PC-3 (cell line): ENCODE measurements around the gene GSTT2B. TPM values are rescaled to one million over a fixed set of nuclear protein-coding genes. Genes with fewer than 3 reads are reported as not detected.
"Not testable (repeated sequence)": the region's sequence is repeated elsewhere in the genome, so short reads cannot be mapped to it uniquely, and the experiment has no call there.

Experiments used
- ATAC-seq: fragments of 200-7000 bp; cut with Tn5 transposase; 2 replicates; pipeline ENCODE4 v1.9.1; 2020; ENCODE audit warnings: mild to moderate bottlenecking, moderate library complexity
- BruUV-seq: library from RNA; stranded (reverse); fragments of 400-500 nt; replicated peaks from 2 replicates; lab custom pipeline; 2021; lab: Mats Ljungman, UMichigan
- CTCF ChIA-PET: fragments of 300-600 bp; sonication (Branson Sonifier 250); formaldehyde crosslinking; loops from one replicate; lab custom pipeline; 2022; ENCODE audit warnings: antibody characterized with exemption; lab: Charles Lee
- POLR2A ChIA-PET: fragments of 300-600 bp; sonication (Branson Sonifier 250); formaldehyde crosslinking; loops from one replicate; lab custom pipeline; 2022; ENCODE audit warnings: antibody characterized with exemption; ENCODE audit not compliant: unreplicated experiment; lab: Charles Lee
- DNase-seq: peaks from one replicate; pipeline ENCODE4 v3.0.0-alpha.2; 2015
- H2AFZ ChIP-seq: fragments of 300-600 bp; sonication (generic); 2 replicates; pipeline ENCODE4 v1.6.0; 2016; ENCODE audit warnings: antibody characterized with exemption, low read length
- H3F3A ChIP-seq: fragments of 300-600 bp; sonication (generic); one replicate; pipeline ENCODE4 v1.6.0; 2017; ENCODE audit warnings: antibody characterized with exemption, low read length, control low read depth, mild to moderate bottlenecking; ENCODE audit not compliant: unreplicated experiment
- H3K27ac ChIP-seq: fragments of 300-600 bp; sonication (generic); 2 replicates; pipeline ENCODE4 v1.5.1; 2016; ENCODE audit warnings: mild to moderate bottlenecking, low read length
- H3K27me3 ChIP-seq: fragments of 300-600 bp; sonication (generic); 2 replicates; pipeline ENCODE4 v1.6.1; 2016; ENCODE audit warnings: low read length, mixed read lengths
- H3K36me3 ChIP-seq: fragments of 300-600 bp; sonication (generic); 2 replicates; pipeline ENCODE4 v1.6.1; 2016; ENCODE audit warnings: low read depth, mixed run types, low read length, mixed read lengths
- H3K4me1 ChIP-seq: fragments of 300-600 bp; sonication (generic); 2 replicates; pipeline ENCODE4 v1.5.1; 2016; ENCODE audit warnings: low read length; ENCODE audit not compliant: insufficient read depth
- H3K4me2 ChIP-seq: fragments of 300-600 bp; sonication (generic); 2 replicates; pipeline ENCODE4 v1.6.0; 2016; ENCODE audit warnings: low read length
- H3K4me3 ChIP-seq: fragments of 300-600 bp; sonication (generic); 2 replicates; pipeline ENCODE4 v1.5.1; 2016; ENCODE audit warnings: mild to moderate bottlenecking, low read length, mixed read lengths
- H3K79me2 ChIP-seq: fragments of 300-600 bp; sonication (generic); 2 replicates; pipeline ENCODE4 v1.6.1; 2017; ENCODE audit warnings: low read length, mixed read lengths
- H3K9ac ChIP-seq: fragments of 300-600 bp; sonication (generic); 2 replicates; pipeline ENCODE4 v1.6.0; 2016; ENCODE audit warnings: mild to moderate bottlenecking, low read length
- H3K9me2 ChIP-seq: fragments of 300-600 bp; sonication (generic); replicated peaks from 2 replicates; pipeline ENCODE4 v1.6.1; 2016; ENCODE audit warnings: mixed run types, low read length, mixed read lengths
- H3K9me3 ChIP-seq: fragments of 300-600 bp; sonication (generic); 2 replicates; pipeline ENCODE4 v1.6.1; 2016; ENCODE audit warnings: low read length, mixed read lengths
- H4K20me1 ChIP-seq: fragments of 300-600 bp; sonication (generic); 2 replicates; pipeline ENCODE4 v1.6.1; 2016; ENCODE audit warnings: low read length, mixed read lengths
- EZH2 ChIP-seq: fragments of 300-600 bp; sonication (generic); IDR thresholded peaks from one replicate; pipeline ENCODE4 v1.6.1; 2017; ENCODE audit warnings: antibody characterized with exemption, mild to moderate bottlenecking, low read length; ENCODE audit not compliant: unreplicated experiment
- EZH2phosphoT487 ChIP-seq: fragments of 300-600 bp; sonication (generic); IDR thresholded peaks from 2 replicates; pipeline ENCODE4 v1.6.1; 2018; ENCODE audit warnings: mild to moderate bottlenecking, antibody characterized with exemption, low read length, borderline replicate concordance
- intact Hi-C: fragments of 100-400 bp; cut with micrococcal nuclease; formaldehyde crosslinking; loops from 2 replicates; pipeline ENCODE4 v1.9.0; 2023
- total RNA-seq: library from RNA; depleted of rRNA; stranded (reverse); fragments of >200 nt; gene quantifications from 2 replicates; pipeline ENCODE4 v1.2.3, GENCODE V29; 2014
- TF ChIP-seq, protein P1 (sequence below): fragments of 300-600 bp; sonication (generic); conservative IDR thresholded peaks from 2 replicates; pipeline ENCODE4 v1.5.1; 2017; ENCODE audit warnings: antibody characterized with exemption, low read depth, mild to moderate bottlenecking, low read length

The GSTT2B gene
- total RNA-seq, 1 experiment from 2014 or later = 3.2 TPM

DNA sequence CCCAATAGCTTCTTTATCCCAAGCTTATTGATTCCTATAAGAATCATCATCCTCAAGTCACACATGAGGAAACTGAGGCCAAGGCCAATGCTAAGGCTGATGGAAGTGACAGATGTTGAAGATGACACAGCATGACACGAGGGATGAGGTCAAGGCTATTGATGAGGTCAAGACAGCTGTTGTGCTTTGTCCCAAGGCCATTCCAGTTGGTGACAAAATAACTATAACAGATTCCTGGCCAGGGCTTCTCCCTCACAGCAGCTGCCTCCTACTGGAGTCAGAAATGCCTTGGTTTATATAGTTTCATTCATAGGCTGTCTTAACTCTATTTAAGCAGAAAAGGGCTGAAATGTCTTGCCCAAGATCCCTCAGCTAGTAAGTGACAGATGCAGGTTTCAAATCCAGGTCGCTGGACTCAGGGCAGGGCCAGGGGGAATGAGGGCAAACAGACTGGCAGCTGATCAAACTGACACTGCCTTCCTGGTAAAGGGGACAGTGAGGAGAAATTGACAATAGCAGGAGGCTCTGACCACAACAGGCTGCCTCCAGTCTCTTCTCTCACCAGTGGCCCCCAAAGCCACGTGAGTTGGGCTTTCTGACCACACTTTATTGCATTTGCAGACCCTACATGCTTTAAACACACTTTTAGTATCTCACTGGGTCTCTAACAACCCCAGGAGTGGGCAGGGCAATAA lies 50.4 kb downstream of the GSTT2B start:
- Histone ChIP-seq H3K27ac (no peak overlapping the region), H3K9ac (no peak overlapping the region), H3K4me3 (no peak overlapping the region), H3K36me3 (no peaks in the 10 kb centered on the region), H3F3A (no peaks in the 10 kb centered on the region), H3K9me2 (no peaks in the 10 kb centered on the region), H3K4me1 (peaks cover 12% of the 10 kb centered on the region; the same call in 1 of the 2 replicates), H4K20me1 (no peaks in the 10 kb centered on the region), H3K79me2 (no peaks in the 10 kb centered on the region), H3K9me3 (no peaks in the 10 kb centered on the region), H3K4me2 (no peak overlapping the region), H2AFZ (no peak overlapping the region), H3K27me3 (no peaks in the 10 kb centered on the region)
- TF ChIP-seq EZH2phosphoT487 (no peak), EZH2 (no peak)
- TF ChIP-seq, protein P1, sequence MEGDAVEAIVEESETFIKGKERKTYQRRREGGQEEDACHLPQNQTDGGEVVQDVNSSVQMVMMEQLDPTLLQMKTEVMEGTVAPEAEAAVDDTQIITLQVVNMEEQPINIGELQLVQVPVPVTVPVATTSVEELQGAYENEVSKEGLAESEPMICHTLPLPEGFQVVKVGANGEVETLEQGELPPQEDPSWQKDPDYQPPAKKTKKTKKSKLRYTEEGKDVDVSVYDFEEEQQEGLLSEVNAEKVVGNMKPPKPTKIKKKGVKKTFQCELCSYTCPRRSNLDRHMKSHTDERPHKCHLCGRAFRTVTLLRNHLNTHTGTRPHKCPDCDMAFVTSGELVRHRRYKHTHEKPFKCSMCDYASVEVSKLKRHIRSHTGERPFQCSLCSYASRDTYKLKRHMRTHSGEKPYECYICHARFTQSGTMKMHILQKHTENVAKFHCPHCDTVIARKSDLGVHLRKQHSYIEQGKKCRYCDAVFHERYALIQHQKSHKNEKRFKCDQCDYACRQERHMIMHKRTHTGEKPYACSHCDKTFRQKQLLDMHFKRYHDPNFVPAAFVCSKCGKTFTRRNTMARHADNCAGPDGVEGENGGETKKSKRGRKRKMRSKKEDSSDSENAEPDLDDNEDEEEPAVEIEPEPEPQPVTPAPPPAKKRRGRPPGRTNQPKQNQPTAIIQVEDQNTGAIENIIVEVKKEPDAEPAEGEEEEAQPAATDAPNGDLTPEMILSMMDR = no peak
- ChIA-PET CTCF (no interaction called here), POLR2A (no interaction called here)
- intact Hi-C loops = no loop called here
- DNase-seq = no peak
- BruUV-seq = no TSS peak
- ATAC-seq = no peak

DNA sequence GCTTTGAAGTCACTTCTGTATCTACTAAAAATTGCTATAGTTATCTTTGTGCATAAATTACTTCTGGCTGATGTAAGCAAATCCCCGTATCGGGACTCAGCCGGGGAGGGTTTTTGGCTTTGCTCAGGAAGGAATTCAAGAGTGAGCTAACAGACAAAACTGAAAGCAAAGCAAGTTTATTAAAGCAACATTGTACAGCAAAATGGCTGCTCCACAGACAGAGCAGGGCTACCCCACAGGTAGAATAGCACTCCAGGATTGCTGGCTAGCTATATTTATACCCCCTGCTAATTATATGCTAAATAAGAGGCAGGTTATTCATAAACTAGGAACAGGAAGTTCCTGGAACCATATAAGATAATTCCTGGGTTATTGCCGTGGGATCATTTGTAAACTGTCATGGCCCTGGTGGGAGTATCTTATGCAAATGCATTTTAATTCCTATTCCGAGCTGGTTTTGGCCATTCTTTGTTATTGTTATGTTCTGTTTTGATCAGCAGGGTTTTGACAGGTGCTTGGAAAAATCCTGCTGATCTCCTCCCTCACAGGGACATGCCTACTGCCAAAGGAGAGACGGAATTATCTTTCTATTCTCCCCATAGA lies 51.6 kb downstream of the GSTT2B start:
- BruUV-seq = no TSS peak
- no peak overlapping the region for H3K4me2 ChIP-seq
- H4K20me1 ChIP-seq = no peaks in the 10 kb centered on the region
- intact Hi-C loops = no loop called here
- no peak overlapping the region for H2AFZ ChIP-seq
- DNase-seq (no peak), ATAC-seq (no peak)
- ChIA-PET POLR2A (no interaction called here), CTCF (no interaction called here)
- H3K27ac ChIP-seq = no peak overlapping the region
- no peak overlapping the region for H3K9ac ChIP-seq
- H3K36me3 ChIP-seq = no peaks in the 10 kb centered on the region
- no peak for TF ChIP-seq EZH2
- TF ChIP-seq, protein P1 = no peak
- no peak for TF ChIP-seq EZH2phosphoT487
- no peaks in the 10 kb centered on the region for H3F3A ChIP-seq
- H3K27me3 ChIP-seq = no peaks in the 10 kb centered on the region
- no peaks in the 10 kb centered on the region for H3K9me3 ChIP-seq
- no peaks in the 10 kb centered on the region for H3K9me2 ChIP-seq
- peaks cover 10% of the 10 kb centered on the region; the same call in 1 of the 2 replicates for H3K4me1 ChIP-seq
- no peak overlapping the region for H3K4me3 ChIP-seq
- H3K79me2 ChIP-seq = no peaks in the 10 kb centered on the region

DNA sequence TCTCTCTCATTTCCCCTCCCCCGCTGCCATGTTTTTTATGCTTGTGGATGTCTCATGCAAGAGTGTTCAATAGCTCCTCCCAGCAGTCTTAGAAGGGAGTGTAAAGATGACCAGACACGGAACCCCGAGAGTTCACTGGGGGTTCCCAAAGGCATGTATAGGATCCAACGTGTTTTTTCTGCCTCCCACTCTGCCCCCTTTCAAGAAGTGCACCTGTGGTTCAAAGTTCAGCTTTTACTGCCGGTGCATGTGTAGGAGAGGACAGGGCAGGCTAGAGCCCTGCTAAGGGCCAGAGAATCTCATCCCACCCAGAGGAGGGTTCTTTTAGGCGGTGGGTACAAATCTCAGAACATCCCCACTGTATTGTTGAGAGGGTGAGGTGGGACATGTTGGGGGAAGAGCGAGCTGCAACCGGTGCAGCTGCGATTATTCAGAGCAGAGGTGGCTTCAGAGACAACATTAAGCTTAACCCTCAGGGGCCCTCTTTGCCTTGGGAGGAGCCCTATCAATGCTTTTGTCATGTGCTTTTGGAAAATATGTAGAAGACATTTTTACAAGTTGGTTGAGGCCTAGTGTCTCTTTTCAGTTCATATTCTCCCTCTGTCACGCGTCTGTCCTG lies 52.3 kb downstream of the GSTT2B start:
- no peak overlapping the region for H3K9ac ChIP-seq
- H3K27ac ChIP-seq = no peak overlapping the region
- no peak overlapping the region for H2AFZ ChIP-seq
- H4K20me1 ChIP-seq = no peaks in the 10 kb centered on the region
- H3F3A ChIP-seq = no peaks in the 10 kb centered on the region
- no peaks in the 10 kb centered on the region for H3K27me3 ChIP-seq
- ATAC-seq (no peak), DNase-seq (no peak)
- intact Hi-C loops = no loop called here
- CTCF ChIA-PET = no interaction called here
- no peaks in the 10 kb centered on the region for H3K36me3 ChIP-seq
- no peaks in the 10 kb centered on the region for H3K9me2 ChIP-seq
- no peaks in the 10 kb centered on the region for H3K9me3 ChIP-seq
- POLR2A ChIA-PET = no interaction called here
- TF ChIP-seq EZH2 (no peak), EZH2phosphoT487 (no peak)
- TF ChIP-seq, protein P1 = no peak
- H3K4me2 ChIP-seq = no peak overlapping the region
- no peak overlapping the region for H3K4me3 ChIP-seq
- H3K4me1 ChIP-seq = peaks cover 6% of the 10 kb centered on the region; the same call in 1 of the 2 replicates
- BruUV-seq = no TSS peak
- no peaks in the 10 kb centered on the region for H3K79me2 ChIP-seq

DNA sequence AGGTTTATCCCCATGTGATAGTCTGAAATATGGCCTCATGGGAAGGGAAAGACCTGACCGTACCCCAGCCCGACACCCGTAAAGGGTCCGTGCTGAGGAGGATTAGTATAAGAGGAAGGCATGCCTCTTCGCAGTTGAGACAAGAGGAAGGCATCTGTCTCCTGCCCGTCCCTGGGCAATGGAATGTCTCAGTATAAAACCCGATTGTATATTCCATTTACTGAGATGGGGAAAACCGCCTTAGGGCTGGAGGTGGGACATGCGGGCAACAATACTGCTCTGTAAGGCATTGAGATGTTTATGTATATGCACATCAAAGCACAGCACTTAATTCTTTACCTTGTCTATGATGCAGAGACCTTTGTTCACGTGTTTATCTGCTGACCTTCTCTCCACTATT lies 53.6 kb downstream of the GSTT2B start:
- H3F3A ChIP-seq, DNase-seq, H3K4me1 ChIP-seq, H2AFZ ChIP-seq, H3K79me2 ChIP-seq, H3K4me2 ChIP-seq, intact Hi-C loops, H3K4me3 ChIP-seq, H3K9me2 ChIP-seq, CTCF ChIA-PET, BruUV-seq, H3K27ac ChIP-seq, H3K27me3 ChIP-seq, H4K20me1 ChIP-seq, H3K36me3 ChIP-seq, H3K9me3 ChIP-seq, H3K9ac ChIP-seq, POLR2A ChIA-PET, ATAC-seq: not testable (repeated sequence)
